OCI-LY1 (cell line): ENCODE results near the gene RAMP3.

Experiments used
- EZH2 ChIP-seq: fragments of 200-600 bp; sonication (generic), shearing (Covaris generic); IDR thresholded peaks from 2 replicates; pipeline ENCODE4 v1.8.0; 2017; ENCODE audit warnings: borderline replicate concordance, mixed run types, mild to moderate bottlenecking, antibody characterized with exemption, low read length, moderate library complexity, mixed read lengths
- TF ChIP-seq, protein P1 (sequence below): fragments of 200-600 bp; sonication (generic), shearing (Covaris generic); IDR thresholded peaks from 2 replicates; pipeline ENCODE4 v1.5.1; 2017; ENCODE audit warnings: mild to moderate bottlenecking, antibody characterized with exemption, low read length, moderate library complexity, mixed read lengths

DNA sequence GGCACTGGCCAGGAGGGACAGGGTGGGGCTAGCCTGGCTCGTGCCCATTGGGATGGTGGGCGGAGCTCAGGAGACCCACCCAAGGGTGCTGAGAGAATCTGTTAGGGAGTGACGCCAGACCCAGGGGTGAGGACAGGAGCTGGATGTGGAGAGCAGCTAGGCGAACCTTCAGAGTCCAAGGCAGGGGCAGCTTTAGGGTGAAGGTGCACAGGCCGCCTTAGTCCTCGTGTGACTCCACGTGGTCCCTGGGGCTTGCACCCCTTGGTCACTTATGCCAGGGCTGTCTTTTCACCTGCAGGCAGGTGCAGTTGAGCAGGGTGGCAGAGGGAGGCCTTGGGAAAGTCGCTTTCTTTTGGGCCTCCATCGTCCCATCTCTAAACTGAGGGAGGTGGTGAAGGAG, 4.3 kb downstream of the RAMP3 start:
- TF ChIP-seq, protein P1, sequence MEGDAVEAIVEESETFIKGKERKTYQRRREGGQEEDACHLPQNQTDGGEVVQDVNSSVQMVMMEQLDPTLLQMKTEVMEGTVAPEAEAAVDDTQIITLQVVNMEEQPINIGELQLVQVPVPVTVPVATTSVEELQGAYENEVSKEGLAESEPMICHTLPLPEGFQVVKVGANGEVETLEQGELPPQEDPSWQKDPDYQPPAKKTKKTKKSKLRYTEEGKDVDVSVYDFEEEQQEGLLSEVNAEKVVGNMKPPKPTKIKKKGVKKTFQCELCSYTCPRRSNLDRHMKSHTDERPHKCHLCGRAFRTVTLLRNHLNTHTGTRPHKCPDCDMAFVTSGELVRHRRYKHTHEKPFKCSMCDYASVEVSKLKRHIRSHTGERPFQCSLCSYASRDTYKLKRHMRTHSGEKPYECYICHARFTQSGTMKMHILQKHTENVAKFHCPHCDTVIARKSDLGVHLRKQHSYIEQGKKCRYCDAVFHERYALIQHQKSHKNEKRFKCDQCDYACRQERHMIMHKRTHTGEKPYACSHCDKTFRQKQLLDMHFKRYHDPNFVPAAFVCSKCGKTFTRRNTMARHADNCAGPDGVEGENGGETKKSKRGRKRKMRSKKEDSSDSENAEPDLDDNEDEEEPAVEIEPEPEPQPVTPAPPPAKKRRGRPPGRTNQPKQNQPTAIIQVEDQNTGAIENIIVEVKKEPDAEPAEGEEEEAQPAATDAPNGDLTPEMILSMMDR: no peak
- TF ChIP-seq EZH2: no peak
